ENCODE measurements around the gene COL1A2. TPM values are rescaled to one million over a fixed set of nuclear protein-coding genes. Genes with fewer than 3 reads are reported as not detected.

COL1A2 gene
- total and polyA plus RNA-seq, 2 donors (not counting 1 experiment from before 2014, with no cell fraction given): 2,400 to 3,638 TPM

DNA sequence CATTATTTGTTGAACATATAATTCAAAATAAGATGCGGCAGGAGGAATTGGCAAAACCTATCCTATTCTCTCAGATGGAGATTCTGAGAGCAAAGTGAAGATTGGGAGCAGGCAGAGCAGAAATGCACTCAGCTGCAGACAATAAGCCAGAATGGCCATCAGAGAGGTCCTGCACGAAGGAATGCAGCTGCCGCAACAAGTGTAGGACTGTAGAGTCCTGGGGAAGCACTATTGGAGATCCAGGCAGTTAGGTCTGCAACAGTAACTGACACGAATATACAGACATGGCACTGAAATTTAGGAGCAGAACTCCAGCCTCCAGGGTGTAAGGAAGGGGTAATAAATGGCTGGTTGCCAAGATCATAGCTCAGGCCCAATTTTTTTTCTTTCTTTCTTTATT lies 10.4 kb upstream of the COL1A2 start:
- no peaks in the 10 kb centered on the region for H3K79me2 ChIP-seq (ENCODE audit: control insufficient read depth, insufficient read depth, low read length)
- no peak for DNase-seq (ENCODE audit: low read depth in 2 of 2)

DNA sequence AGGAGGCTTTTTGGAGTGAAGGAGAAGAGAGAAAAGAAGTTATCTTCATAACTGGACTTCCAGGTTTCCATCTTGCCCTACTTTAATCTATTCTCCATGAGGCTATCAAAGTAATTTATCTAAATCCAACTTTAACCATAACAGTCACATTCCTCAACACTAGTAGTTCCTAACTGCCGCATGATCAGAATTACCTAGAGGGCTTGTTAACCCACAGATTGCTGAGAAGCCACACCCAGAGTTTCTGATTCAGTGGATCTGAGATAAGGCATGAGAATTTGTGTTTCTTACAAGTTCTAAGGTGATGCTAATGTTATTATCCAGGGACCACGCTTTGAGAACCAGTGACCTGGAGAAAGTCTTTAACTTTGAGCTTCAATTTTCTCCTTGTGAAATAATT lies 8.3 kb upstream of the COL1A2 start:
- no peak overlapping the region for H3K9ac ChIP-seq (ENCODE audit: insufficient read depth, low read length)
- TF ChIP-seq, protein P1, sequence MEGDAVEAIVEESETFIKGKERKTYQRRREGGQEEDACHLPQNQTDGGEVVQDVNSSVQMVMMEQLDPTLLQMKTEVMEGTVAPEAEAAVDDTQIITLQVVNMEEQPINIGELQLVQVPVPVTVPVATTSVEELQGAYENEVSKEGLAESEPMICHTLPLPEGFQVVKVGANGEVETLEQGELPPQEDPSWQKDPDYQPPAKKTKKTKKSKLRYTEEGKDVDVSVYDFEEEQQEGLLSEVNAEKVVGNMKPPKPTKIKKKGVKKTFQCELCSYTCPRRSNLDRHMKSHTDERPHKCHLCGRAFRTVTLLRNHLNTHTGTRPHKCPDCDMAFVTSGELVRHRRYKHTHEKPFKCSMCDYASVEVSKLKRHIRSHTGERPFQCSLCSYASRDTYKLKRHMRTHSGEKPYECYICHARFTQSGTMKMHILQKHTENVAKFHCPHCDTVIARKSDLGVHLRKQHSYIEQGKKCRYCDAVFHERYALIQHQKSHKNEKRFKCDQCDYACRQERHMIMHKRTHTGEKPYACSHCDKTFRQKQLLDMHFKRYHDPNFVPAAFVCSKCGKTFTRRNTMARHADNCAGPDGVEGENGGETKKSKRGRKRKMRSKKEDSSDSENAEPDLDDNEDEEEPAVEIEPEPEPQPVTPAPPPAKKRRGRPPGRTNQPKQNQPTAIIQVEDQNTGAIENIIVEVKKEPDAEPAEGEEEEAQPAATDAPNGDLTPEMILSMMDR (conservative IDR thresholded peaks at IDR 0.05 in 1 of 2, IDR thresholded peaks at IDR 0.05 in 1 of 2; ENCODE audit: low read depth in 1 of 2, low read length in 2 of 2): no peak
- TF ChIP-seq EZH2 (IDR thresholded peaks at IDR 0.05; ENCODE audit: low read length, missing control alignments): no peak

More for the DNA sequence above, 10.4 kb upstream of the COL1A2 start:
- Histone ChIP-seq H4K20me1 (ENCODE audit: control insufficient read depth, extremely low read depth, insufficient read depth, low read length) (no peaks in the 10 kb centered on the region), H3K27me3 (ENCODE audit: control insufficient read depth, insufficient read depth, low read length) (no peaks in the 10 kb centered on the region), H2AFZ (ENCODE audit: low read length) (no peak overlapping the region), H3K36me3 (ENCODE audit: control insufficient read depth, insufficient read depth, low read length) (no peaks in the 10 kb centered on the region), H3K27ac (ENCODE audit: insufficient read depth, low read length) (no peak overlapping the region), H3K4me1 (ENCODE audit: control insufficient read depth, extremely low read depth, insufficient read depth, low read length) (peaks cover 10% of the 10 kb centered on the region), H3K9me3 (ENCODE audit: control insufficient read depth, insufficient read depth, low read depth, low read length) (no peaks in the 10 kb centered on the region), H3K4me2 (ENCODE audit: extremely low read depth, insufficient read depth, low read length) (no peak overlapping the region), H3K9ac (ENCODE audit: insufficient read depth, low read length) (no peak overlapping the region), H3K4me3 (replicated peaks in 1 of 4; ENCODE audit: control extremely low read depth in 1 of 4, insufficient read depth in 1 of 4, low read depth in 3 of 4, low read length in 4 of 4) (no peak overlapping the region)
- TF ChIP-seq, protein P1 (conservative IDR thresholded peaks at IDR 0.05 in 1 of 2, IDR thresholded peaks at IDR 0.05 in 1 of 2; ENCODE audit: low read depth in 1 of 2, low read length in 2 of 2): no peak
- TF ChIP-seq EZH2 (IDR thresholded peaks at IDR 0.05; ENCODE audit: low read length, missing control alignments): no peak

DNA sequence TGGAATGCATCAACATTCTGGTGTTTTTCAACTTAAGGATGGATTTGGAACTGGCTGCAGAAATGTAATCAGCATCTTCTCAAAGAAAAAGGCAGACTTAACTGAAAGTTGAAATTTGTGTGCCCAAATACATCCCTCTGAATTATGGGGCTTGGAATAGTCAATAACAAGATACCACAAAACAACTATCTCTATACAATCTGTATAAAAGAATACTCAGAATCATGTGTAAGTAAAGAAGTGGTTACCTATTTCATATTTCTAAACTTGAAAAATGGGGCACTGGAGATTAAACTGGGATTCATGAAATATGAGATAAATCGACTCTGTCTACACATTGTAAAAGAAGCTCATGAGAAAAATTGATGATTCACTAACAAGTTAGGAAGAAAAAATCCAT lies 6.2 kb upstream of the COL1A2 start:
- Histone ChIP-seq H3K27me3 (ENCODE audit: control insufficient read depth, insufficient read depth, low read length) (no peaks in the 10 kb centered on the region), H4K20me1 (ENCODE audit: control insufficient read depth, extremely low read depth, insufficient read depth, low read length) (no peaks in the 10 kb centered on the region), H3K4me3 (replicated peaks in 1 of 4; ENCODE audit: control extremely low read depth in 1 of 4, insufficient read depth in 1 of 4, low read depth in 3 of 4, low read length in 4 of 4) (no peak overlapping the region), H3K4me2 (ENCODE audit: extremely low read depth, insufficient read depth, low read length) (no peak overlapping the region), H3K9ac (ENCODE audit: insufficient read depth, low read length) (no peak overlapping the region), H2AFZ (ENCODE audit: low read length) (no peak overlapping the region), H3K4me1 (ENCODE audit: control insufficient read depth, extremely low read depth, insufficient read depth, low read length) (peaks cover 9% of the 10 kb centered on the region), H3K27ac (ENCODE audit: insufficient read depth, low read length) (no peak overlapping the region), H3K36me3 (ENCODE audit: control insufficient read depth, insufficient read depth, low read length) (no peaks in the 10 kb centered on the region), H3K79me2 (ENCODE audit: control insufficient read depth, insufficient read depth, low read length) (peaks cover 1% of the 10 kb centered on the region), H3K9me3 (ENCODE audit: control insufficient read depth, insufficient read depth, low read depth, low read length) (no peaks in the 10 kb centered on the region)
- no peak for DNase-seq (ENCODE audit: low read depth in 2 of 2)
- no peak for TF ChIP-seq EZH2 (IDR thresholded peaks at IDR 0.05; ENCODE audit: low read length, missing control alignments)
- TF ChIP-seq, protein P1 (conservative IDR thresholded peaks at IDR 0.05 in 1 of 2, IDR thresholded peaks at IDR 0.05 in 1 of 2; ENCODE audit: low read depth in 1 of 2, low read length in 2 of 2): no peak

More for the DNA sequence above, 8.3 kb upstream of the COL1A2 start:
- Histone ChIP-seq H3K27me3 (ENCODE audit: control insufficient read depth, insufficient read depth, low read length) (no peaks in the 10 kb centered on the region), H3K36me3 (ENCODE audit: control insufficient read depth, insufficient read depth, low read length) (no peaks in the 10 kb centered on the region), H3K4me1 (ENCODE audit: control insufficient read depth, extremely low read depth, insufficient read depth, low read length) (peaks cover 10% of the 10 kb centered on the region), H3K27ac (ENCODE audit: insufficient read depth, low read length) (no peak overlapping the region), H3K4me2 (ENCODE audit: extremely low read depth, insufficient read depth, low read length) (no peak overlapping the region), H4K20me1 (ENCODE audit: control insufficient read depth, extremely low read depth, insufficient read depth, low read length) (no peaks in the 10 kb centered on the region), H2AFZ (ENCODE audit: low read length) (no peak overlapping the region), H3K4me3 (replicated peaks in 1 of 4; ENCODE audit: control extremely low read depth in 1 of 4, insufficient read depth in 1 of 4, low read depth in 3 of 4, low read length in 4 of 4) (no peak overlapping the region), H3K79me2 (ENCODE audit: control insufficient read depth, insufficient read depth, low read length) (no peaks in the 10 kb centered on the region), H3K9me3 (ENCODE audit: control insufficient read depth, insufficient read depth, low read depth, low read length) (no peaks in the 10 kb centered on the region)
- DNase-seq (ENCODE audit: low read depth in 2 of 2): peak in 1 of 2 donors; percentile 52

Measured in fibroblast of lung (primary cell).